ENCODE data around the gene EFHD2.

- TF ChIP-seq CTCF (IDR thresholded peaks at IDR 0.05) (no peak), POLR2A (IDR thresholded peaks at IDR 0.05) (no peak), EP300 (IDR thresholded peaks at IDR 0.05) (no peak)
Measured at GRCh38 chr1:15472587-15472986, 62.9 kb downstream of the EFHD2 start.
